ENCODE results near the gene CORO7.
"Not testable (repeated sequence)": the region's sequence is repeated elsewhere in the genome, so short reads cannot be mapped to it uniquely, and the experiment has no call there.

CORO7 gene

DNA sequence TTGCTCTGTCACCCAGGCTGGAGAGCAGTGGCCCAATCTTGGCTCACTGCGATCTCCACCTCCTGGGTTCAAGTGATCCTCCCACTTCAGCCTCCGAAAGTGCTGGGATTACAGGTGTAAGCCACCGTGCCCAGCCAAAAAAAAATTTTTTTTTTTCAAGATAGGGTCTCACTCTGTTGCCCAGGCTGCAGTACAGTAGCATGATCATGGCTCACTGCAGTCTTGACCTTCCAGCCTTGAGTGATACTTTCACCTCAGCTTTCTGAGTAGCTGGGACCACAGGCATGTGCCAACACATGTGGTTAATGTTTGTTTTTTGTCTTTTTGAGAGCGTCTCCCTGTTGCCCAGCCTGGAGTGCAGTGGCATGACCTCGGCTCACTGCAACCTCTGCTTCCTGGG, 63.6 kb downstream of the CORO7 start:
- no peak for DNase-seq (ENCODE audit: low read depth)

DNA sequence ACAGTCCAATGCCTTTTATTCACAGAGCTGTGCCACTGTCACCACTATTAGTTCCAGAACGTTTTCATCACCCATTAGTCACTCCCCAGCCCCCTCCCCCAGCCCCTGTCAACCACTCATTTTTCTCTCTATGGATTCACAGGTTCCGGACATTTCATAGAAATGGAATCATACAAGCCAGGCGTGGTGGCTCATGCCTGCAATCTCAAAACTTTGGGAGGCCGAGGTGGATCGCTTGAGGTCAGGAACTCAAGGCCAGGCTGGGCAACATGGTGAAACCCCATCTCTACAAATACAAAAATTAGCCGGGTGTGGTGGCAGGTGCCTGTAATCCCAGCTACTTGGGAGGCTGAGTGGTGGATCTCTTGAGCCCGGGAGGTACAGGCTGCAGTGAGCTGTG, 64.5 kb downstream of the CORO7 start:
- DNase-seq (ENCODE audit: low read depth), result no peak

DNA sequence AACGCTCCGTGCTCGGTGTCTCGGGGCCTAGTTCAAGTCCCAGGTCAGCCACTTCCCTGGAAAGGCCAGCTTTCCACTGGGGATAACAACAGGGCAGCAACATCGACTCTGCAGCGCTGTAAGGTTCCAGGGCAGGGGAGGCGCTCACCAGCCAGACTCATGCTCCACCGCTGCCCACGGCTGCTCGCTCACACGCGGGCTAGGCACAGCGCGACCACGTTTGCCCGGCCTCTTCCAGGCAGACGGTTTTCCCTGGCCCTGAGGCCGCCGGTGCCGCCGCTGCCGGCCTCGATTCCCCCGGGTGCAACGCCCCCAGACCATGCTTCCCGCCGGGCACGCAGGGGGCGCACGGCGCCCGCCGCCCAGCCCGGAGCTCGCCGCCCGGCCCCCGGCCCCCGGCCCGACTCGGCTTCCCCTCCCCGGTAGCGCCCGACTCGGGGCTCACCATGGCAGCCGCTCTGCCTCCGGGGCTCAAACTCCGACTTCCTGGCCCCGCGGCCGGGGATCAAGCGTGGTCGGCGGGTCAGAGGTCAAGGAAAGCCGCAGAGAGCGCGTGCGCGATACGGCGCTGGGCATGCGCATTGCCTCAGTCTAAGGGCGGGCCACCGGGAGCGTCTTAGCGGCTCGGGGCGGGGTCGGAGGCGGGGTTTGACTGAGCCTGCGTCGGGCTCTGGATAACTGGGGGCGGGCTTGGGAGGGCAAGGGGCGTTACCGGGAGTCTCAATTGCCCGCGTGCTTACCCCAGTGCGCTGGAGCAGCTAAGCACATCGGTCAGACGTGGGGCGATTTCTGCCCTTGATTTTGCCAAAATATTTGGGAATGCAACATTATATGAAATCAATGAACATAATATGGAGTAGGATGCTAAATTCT, 65.4 kb downstream of the CORO7 start, which contains the start of gene PAM16:
TSS of gene PAM16 (minus strand) at position 535 of the 873 bp plus-strand sequence. CDS start at position 448, 87 bp downstream.
- peak; percentile 99 for DNase-seq (ENCODE audit: low read depth)

DNA sequence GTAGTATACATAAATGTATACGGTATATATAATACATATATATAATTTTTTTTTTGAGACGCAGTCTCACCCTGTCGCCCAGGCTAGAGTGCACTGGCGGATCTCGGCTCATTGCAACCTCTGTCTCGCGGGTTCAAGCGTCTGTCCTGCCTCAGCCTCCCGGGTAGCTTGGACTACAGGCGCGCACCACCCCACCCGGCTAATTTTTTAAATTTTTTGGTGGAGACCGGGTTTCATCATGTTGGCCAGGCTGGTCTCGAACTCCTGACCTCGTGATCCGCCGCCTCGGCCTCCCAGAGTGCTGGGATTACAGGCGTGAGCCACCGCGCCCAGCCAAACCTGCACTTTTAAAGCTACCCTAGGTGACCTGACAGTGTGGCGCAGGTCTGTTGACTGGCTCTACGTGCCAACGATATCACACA, 66.0 kb downstream of the CORO7 start:
- DNase-seq (ENCODE audit: low read depth), result no peak

DNA sequence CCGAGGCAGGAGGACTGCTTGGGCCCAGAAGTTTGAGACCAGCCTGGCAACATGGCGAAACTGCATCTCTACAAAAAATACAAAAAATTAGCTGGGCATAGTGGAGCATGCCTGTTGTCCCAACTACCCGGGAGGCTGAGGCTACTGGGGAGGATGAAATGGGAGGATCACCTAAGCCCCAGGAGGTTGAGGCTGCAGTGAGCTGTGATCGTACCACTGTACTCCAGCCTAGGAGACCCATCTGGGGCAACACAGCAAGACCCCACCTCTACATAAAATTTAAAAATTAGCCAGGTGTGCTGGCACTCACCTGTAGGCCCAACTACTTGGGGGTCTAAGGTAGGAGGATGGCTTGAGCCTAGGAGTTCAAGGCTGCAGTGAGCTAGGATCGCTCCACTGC, 67.1 kb downstream of the CORO7 start:
- no peak for DNase-seq (ENCODE audit: low read depth)

DNA sequence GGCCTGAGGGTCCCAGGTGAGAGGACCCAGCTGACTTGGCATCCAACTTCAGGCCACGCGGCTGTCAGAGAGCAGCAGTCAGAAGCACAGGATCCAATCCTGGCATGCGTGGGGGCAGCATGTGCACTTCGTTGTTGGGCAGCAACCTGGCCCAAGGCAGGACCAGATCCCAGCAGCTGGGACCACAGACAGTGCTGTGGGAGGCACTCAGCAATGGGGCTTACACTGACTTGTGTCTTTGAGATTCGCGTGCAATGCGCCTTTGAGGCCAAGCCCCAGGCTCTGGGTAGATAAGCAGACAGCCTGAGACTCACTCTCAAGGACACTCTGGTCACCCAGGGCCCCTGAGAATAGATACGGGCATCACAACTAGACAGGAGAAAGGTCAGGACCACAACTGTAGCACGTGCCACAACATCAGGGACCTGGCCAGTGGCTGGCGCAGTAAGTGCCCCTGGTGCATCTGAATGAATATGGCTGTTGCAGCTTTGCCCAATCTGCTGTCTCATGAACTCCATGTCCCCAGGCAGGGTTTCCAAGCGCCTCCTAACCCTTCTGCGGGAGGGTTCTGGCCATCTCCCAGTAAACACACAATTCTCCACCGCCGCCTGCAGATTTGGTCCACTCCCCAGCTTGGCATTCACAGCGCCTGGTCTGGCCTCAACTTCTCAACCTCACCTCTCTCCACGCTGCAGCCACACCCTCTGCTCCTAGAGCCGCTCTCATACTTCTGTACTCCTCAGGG, 68.5 kb downstream of the CORO7 start:
- no peak for DNase-seq (ENCODE audit: low read depth)

DNA sequence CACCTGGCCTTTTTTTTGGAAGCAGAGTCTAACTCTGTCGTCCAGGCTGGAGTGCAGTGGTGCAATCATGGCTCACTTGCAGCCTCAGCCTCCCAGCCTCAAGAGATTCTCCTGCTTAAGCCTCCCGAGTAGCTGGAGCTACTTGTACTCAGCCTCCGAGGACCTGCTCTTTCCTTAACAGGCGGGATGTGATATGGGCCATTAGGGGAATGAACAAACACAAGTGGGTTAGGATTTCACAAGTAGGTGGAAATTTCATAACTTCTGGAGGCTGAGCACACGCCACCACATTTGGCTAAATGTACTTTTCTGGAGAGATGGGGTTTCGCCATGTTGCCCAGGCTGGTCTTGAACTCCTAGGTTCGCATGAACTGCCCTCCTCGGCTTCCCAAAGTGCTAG, 69.4 kb downstream of the CORO7 start:
- DNase-seq (ENCODE audit: low read depth), result no peak

DNA sequence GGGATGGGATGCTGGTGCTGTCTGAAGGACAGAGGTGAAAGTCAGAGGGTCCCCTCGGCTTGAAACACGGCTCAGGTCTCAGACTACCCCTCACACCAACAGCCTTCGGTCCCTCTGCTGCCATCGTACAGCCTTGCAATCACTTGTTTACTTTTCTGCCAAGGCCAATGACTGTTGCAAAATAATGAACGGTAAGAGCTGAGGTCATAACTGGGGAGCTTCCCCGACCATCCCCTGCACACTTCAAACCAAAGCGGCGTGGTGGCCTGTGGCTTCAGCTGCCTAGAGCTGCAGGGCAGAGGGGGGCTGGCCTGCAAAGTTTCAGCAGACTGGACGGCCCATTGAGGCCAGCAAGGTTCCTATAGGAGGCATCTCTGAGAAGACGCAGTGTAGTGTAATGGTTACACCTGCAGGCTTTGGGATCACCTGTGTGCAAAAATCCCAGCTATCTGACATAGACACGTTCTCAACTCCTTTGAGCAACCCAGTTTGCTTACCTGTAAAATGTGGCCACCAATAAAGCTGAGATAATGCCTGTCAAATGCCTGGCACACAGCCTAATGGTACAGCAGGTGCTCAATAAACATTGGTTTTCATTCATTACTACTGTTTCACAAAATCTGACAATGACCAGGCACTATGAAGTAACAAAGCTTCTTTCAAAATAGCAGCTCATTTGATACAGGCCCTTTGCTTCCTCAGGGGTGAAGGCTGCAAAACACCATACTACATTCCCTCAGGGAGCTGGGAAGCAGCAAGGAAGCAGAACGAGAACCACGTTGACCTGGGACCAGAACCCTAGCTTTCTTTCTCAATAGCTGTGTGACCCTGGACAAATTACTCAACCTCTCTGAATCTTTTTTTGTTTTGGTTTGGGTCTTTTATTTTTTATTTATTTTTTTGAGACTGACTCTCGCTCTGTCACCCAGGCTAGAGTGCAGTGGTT, 70.3 kb downstream of the CORO7 start:
- no peak for DNase-seq (ENCODE audit: low read depth)

DNA sequence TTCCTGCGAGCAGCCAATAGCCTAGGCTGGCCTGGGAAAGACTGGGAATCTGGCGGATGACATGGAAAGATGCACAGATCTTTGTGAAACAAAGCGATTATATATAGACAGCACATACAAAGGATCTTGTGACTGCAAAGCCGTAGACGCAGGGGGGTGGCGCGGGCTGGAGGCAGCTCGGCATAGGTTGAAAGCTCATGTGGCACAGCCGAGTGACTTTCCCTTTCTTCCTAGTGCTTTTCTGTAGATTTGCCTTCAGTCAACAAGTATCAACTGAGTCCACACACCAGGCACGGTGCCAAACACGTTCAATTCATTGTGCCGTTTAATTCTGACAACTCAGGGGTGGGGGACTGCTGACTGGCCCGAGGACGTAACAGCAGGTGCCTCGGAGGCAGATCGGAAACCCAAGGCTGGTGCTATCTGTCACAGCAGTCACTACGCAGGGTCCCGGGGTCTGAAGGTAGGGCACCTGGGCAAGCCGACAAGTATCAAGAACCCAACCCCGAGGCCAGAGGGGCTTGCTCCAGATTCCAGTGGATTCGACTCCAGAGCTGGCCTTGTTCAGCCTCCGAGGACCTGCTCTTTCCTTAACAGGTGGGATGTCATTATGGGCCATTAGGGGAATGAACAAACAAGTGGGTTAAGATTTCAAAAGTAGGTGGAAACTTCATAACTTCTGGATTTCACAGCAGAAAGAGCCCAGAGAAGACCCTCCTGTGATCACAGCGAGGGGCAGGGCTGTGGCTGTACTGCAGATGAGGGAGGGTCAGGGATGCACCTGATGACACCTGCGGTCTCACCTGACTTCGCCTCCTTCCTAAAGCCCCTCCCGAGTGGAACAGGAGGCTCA, 71.2 kb downstream of the CORO7 start:
- no peak for DNase-seq (ENCODE audit: low read depth)

DNA sequence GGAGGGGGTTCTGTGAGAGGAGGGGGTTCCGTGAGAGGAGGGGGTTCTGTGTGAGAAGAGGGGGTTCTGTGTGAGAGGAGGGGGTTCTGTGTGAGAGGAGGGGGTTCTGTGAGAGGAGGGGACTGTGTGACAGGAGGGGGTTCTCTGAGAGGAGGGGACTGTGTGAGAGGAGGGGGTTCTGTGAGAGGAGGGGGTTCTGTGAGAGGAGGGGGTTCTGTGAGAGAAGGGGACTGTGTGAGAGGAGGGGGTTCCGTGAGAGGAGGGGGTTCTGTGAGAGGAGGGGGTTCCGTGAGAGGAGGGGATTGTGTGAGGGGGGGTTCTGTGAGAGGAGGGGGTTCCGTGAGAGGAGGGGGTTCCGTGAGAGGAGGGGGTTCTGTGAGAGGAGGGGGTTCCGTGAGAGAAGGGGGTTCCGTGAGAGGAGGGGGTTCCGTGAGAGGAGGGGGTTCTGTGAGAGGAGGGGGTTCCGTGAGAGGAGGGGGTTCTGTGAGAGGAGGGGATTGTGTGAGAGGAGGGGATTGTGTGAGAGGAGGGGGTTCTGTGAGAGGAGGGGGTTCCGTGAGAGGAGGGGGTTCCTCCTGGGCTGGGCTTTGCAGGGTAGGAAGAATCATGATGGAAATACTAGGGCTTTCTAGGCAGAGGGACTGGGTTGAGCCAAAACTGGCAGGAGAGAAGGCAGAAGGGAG, 72.0 kb downstream of the CORO7 start:
- not testable (repeated sequence) for DNase-seq (ENCODE audit: low read depth)

DNA sequence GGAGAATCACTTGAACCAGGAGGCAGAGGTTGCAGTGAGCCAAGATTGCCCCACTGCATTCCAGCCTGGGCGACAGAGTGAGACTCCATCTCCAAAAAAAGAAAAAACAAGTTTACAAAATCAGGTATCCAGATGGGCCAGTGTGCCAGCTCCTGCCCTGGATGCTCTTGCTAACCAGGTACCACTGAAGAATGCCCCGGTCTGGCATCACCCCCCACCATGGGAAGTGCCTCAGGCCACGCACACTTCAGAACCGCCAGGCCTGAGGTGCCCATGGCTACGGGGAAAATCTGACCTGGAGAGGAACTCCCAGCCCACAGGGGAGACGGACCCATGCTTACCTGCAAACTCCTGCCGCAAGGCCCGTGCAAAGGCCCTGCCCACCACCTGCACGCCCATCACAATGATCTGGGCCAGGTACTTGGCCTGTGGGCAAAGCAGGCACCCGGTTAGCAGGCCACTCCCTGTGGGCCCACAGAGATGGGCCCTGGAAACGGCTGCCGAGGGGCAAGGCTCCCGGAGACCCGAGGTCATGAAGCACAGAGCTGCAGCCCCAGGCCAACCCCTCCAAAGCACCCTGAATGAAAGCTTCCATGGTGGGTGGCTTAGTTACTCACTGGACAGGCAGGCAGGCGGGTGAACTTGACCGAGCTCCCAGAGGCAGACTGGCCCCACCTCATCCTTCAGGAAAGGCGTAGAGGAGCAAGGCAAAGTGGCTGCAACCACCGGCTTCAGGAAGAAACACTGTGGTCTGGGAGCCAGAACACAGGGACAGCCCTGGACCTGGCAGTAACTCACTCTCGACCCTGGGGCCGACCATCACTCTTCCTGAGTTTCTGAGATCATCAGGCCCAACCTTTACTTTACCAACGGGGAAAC, 73.3 kb downstream of the CORO7 start:
- DNase-seq (ENCODE audit: low read depth), result no peak

DNA sequence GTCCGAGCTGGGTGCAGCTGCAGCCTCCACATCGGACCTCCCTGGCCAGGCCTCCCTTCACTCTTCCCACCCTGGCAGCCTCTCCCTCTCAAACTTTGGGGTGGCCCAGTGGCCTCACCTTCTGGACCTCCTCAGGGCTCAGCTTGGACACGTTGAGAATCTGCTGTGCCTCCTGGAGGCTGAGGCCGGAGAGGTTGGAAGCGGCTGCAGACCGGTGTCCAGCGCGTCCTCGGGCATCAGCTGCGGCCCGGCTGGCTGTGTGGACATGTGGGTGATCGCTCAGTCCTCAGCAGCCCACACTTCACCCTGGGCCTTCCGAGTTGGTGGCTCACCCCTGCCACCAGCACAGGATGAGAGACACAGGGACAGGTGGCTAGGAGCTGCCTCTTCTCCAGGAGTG, 75.1 kb downstream of the CORO7 start:
- DNase-seq (ENCODE audit: low read depth), result no peak

DNA sequence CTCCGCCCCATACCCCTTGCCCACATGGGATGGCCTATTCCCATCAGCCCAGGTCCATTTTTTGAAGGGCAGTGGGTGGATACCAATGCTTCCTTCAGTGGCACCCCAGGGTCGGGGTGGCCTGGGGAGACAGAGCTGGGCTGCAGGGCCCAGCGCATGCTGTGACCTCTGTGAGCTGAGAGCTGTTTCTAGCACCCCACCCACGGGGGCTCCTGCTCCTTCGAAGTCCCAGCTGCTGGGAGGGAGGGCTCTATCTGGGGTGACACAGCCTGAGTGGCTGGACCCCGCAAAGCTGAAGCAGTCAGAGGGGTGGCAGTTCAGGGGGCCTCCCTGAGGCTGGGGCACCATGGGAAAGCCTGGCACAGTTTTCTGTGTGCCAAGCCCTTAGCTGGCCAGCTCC, 76.0 kb downstream of the CORO7 start:
- no peak for DNase-seq (ENCODE audit: low read depth)

DNA sequence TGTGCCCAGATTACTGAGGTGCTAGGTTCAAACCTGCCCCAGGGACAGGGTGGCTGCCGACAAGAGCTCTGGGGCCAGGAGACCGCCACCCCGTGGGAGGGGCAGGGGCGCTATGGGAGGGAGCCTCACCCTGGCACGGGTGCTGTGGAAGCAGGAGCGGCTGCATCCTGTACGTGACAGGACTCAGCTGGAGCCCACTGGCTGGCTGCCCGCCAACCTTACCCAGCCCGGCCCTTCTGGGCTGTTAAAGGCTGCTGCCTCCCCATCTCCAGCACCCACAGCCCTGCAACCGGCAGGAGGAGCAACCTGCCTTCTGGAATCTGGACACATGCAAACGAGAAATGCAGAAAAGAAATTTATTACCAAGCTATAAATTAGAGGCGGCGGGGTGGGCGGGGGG, 76.5 kb downstream of the CORO7 start:
- no peak for DNase-seq (ENCODE audit: low read depth)

DNA sequence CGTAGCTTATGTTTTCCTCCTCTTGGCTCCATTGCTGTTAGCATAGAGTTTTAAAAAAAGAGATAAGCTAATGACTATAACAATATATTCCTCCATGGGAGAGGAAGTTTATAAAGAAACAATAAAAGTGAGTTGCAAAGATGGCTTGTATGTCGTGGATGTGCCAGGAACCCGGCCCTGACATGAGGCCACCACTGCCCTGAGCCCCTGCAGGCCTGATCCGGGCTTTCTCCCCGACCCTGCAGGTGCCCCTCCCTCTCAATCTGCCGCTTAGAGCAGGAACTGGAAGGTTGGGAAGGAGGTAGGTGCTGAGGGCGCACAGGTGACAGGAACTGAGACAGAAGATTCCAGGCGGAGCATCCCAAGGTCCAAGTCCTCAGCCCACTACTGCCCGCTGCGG, 76.9 kb downstream of the CORO7 start:
- no peak for DNase-seq (ENCODE audit: low read depth)

DNA sequence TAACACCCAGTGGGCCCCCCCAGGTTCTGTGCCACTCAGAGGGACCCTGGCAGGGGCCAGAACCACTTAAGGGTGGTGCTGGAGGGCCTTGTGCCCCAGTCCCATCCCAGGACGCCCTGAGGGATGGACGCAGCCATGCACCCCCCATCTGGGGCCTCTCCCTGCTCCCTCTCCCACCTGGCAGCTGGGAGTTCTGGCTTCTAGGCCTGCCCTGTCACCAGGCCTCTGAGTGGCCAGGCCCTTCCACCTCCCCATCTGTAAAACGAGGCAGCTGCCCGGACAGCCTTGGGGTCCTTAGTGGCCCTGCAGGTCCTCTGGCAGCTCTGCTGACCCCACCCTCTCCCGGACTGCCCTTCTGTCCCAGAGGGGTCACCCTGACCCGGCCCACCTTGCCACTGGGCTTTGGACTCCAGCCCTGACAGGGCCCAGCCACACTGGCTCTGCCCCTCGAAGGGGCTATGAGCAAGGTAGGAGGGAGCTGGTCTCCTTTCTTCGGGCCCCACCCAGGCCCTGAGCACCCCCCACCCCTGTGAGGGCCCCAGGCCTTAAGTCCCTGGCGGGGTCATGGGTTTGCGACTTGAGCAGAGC, 77.6 kb downstream of the CORO7 start:
- no peak for DNase-seq (ENCODE audit: low read depth)

DNA sequence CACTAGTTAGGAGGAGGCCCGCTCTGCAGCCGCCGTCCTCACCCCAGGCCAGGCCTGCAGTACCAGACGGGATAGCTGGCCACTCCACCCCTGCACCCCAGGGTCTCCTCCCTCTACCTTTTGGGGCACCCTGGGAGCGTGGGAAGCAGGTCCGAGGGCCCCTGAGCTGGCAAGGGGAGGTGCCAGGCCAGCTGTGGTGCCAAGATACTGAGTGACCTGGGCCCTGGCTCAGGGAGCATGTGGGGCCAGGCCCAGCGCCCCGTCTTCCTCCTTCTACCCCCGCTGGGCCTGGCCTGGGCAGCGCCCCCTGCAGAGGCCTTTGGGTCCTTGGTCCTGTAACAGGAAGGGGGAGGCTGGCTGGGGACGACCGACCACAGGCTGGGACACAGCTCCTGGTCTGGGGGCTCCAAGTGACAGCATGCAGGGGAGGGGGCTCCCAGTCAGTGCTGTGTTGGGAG, 78.2 kb downstream of the CORO7 start:
- no peak for DNase-seq (ENCODE audit: low read depth)

DNA sequence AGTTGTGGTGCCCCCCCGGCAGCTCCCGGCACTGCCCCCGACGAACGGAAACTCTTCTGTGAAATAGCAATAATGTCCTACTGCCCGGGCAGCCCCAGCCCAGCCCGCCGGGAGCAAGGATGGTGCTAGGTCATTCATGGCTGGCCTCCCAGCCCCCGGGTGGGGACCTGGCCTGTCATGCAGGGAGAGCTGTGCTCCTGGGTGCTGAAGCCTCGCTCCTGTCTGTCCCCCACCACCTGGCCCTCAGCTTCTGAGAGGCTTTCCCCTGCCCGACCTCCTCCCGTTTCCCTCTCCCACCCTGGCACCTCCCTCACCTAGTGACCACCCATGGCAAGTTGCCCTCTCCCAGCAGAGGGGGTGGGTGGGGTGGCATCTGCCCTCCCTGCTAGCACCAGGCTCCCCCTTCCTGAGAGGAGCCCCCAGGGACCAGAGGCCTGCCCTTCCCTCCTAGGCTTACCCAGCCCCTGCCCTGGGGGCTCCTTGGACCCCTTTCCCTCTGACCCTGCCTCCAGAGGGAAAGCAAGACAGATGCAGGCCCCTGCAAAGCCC, 78.8 kb downstream of the CORO7 start:
- DNase-seq (ENCODE audit: low read depth), result no peak
